Retinal pigment epithelial cell (primary cell): ENCODE measurements around the gene FFAR1.

Experiments used
- DNase-seq: peaks from one replicate; pipeline ENCODE4 v3.0.0-alpha.2; 2010; ENCODE audit warnings: low read depth
- H3K4me3 ChIP-seq: 2 replicates; pipeline ENCODE4 v1.5.1; 2011; ENCODE audit warnings: mild to moderate bottlenecking, low read length, control low read depth, moderate library complexity
- TF ChIP-seq, protein P1 (sequence below): conservative IDR thresholded peaks from 2 replicates; pipeline ENCODE4 v1.5.1; 2011; ENCODE audit warnings: low read depth, low read length, control low read depth, inconsistent platforms

Gene FFAR1

GRCh38 chr19:35341006-35341405 is 6.7 kb upstream of the FFAR1 start:
- TF ChIP-seq, protein P1, sequence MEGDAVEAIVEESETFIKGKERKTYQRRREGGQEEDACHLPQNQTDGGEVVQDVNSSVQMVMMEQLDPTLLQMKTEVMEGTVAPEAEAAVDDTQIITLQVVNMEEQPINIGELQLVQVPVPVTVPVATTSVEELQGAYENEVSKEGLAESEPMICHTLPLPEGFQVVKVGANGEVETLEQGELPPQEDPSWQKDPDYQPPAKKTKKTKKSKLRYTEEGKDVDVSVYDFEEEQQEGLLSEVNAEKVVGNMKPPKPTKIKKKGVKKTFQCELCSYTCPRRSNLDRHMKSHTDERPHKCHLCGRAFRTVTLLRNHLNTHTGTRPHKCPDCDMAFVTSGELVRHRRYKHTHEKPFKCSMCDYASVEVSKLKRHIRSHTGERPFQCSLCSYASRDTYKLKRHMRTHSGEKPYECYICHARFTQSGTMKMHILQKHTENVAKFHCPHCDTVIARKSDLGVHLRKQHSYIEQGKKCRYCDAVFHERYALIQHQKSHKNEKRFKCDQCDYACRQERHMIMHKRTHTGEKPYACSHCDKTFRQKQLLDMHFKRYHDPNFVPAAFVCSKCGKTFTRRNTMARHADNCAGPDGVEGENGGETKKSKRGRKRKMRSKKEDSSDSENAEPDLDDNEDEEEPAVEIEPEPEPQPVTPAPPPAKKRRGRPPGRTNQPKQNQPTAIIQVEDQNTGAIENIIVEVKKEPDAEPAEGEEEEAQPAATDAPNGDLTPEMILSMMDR = no peak
- DNase-seq = no peak
- H3K4me3 ChIP-seq = no peak overlapping the region

- H3K4me3 ChIP-seq = no peak overlapping the region
- no peak for DNase-seq
- TF ChIP-seq, protein P1 = no peak
Observed at GRCh38 chr19:35341565-35342225, 6.0 kb upstream of the FFAR1 start.

GRCh38 chr19:35342430-35342829 is 5.3 kb upstream of the FFAR1 start:
- no peak for DNase-seq
- TF ChIP-seq, protein P1 = no peak

GRCh38 chr19:35344511-35345031 is 3.1 kb upstream of the FFAR1 start:
- H3K4me3 ChIP-seq = no peak overlapping the region
- no peak for DNase-seq
- TF ChIP-seq, protein P1 = no peak

More at GRCh38 chr19:35342430-35342829, 5.3 kb upstream of the FFAR1 start:
- H3K4me3 ChIP-seq = no peak overlapping the region

GRCh38 chr19:35345671-35346111 is 2.0 kb upstream of the FFAR1 start:
- no peak for DNase-seq
- TF ChIP-seq, protein P1 = no peak
- no peak overlapping the region for H3K4me3 ChIP-seq

DNA sequence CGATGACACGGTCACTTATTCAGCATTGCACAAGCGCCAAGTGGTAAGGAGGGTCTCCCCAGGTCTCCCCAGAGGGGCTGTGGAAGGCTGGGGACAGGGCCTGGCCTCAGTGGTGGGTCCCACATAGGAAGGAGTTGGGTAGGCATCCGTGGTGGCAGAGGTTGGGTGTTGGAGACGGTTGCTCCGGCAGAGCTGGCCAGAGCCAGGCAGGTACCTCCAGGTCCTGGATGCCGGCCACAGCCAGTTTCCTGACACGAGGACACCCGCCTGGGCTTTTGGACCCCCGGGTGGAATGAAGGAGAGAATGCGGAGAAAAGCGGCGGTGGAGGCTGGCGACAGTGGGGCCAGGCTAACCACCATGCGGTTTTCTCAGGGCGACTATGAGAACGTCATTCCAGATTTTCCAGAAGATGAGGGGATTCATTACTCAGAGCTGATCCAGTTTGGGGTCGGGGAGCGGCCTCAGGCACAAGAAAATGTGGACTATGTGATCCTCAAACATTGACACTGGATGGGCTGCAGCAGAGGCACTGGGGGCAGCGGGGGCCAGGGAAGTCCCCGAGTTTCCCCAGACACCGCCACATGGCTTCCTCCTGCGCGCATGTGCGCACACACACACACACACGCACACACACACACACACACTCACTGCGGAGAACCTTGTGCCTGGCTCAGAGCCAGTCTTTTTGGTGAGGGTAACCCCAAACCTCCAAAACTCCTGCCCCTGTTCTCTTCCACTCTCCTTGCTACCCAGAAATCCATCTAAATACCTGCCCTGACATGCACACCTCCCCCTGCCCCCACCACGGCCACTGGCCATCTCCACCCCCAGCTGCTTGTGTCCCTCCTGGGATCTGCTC is 1.3 kb upstream of the FFAR1 start:
- TF ChIP-seq, protein P1 = no peak
- no peak overlapping the region for H3K4me3 ChIP-seq
- DNase-seq = no peak
